ENCODE measurements around the gene KCNJ9. TPM values are rescaled to one million over a fixed set of nuclear protein-coding genes. Genes with fewer than 3 reads are reported as not detected.
"Not testable (repeated sequence)": the region's sequence is repeated elsewhere in the genome, so short reads cannot be mapped to it uniquely, and the experiment has no call there.

KCNJ9 gene
- total RNA-seq, 1 donor from 2014 or later = not detected

- intact Hi-C loops (cut with micrococcal nuclease) = loop anchor here (1.0 to 5.0 kb wide), 5 partner anchors 91 to 275 kb away; partner anchors contain the start of genes CASQ1 and PEA15
These were observed 19.8 kb downstream of the KCNJ9 start for GRCh38 chr1:160101037-160101716.

DNA sequence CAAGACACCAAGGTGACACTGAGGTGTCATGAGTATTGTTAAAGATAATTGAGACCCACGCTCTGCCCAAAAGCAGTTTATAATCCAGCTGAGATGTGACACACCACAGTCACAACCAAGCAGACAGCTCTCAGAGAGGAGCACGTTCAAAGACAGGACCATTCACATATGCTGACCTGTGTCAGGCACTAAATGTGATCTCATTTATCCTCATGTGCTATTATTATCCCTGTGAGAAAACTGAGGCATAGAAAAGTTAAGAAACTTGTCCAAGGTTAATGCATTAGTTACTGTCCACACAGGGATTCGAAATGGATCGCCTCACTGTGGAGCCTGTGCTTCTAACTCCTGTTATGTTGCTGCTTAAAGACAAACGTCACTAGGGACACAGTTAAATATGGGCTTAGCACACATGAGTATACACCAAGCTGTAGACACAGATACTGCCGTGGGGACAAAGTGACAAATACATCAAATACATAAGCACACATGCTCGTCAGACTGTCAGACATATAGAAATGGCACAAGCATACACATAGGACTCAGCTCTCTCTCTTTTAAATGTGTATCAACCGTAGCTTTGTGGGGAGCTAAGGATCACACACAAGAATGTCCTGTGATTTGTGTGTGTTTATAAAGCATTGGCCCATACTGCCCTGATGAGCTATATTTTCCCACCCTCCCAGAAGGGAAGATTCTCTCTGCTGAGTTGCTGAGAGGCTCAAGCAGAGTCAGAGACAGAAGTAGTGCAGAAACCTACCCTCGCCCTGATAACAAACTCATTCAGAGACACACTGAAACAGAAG is 20.6 kb downstream of the KCNJ9 start:
- intact Hi-C loops (cut with micrococcal nuclease) = loop anchor here (1.0 to 5.0 kb wide), 5 partner anchors 90 to 274 kb away; partner anchors contain the start of genes CASQ1 and PEA15

DNA sequence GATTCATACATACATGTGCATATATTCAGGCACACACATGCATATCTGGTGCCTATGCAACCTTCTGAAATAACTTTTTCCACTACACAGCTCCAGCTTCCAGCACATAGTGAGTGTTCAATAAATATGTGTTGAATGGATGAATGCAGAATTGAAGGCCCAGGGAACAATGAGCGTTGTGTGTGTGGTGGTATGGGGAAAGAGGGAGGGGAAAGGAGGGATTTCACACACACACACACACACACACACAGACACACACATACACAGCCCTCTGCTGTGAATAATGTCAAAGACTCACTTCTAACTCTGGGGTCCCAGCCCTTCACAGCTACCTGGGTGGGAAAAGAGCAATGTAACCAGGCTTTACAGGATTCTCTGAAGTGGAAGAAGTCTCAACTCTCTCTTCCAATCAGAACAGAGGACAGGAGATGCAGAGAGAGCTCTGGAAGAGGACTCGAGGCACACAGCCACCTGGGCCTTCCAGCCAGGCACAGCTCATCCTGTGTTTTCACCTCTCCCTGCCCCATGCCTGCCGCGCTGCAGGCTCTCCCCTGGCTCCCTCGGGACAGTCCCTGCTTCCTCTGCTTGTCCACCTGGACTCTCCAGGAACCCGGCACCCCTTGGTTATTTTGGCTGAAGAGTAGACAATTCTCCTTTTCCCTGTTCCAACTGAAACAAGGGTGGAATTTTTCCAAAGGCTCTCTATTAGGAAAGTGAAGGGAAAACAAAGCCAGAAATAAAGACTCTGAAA is 22.5 kb downstream of the KCNJ9 start:
- intact Hi-C loops (cut with micrococcal nuclease) = loop anchor here (5.0 kb wide), 1 partner anchor 88 kb away; the partner anchor contains the start of gene CASQ1

DNA sequence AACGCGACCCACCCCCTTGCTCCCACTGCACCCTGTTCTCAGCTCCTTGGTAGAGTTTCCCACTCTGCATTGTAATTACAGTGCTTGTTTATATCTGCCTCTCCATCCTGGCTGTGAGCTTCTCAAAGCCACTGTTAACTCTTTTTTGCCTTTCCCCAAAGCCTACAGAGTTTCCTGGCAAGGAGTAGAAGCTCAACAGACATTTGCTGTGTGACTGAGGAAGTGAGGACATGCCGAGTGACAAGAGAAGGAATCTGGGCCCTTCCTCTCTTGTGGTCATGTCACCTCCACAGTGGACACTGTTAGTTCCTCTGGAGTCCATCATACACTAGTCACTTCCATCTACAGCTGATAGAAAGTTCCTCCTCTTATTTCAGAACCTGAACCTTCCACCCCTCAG is 23.1 kb downstream of the KCNJ9 start:
- intact Hi-C loops (cut with micrococcal nuclease) = loop anchor here (5.0 kb wide), 1 partner anchor 88 kb away; the partner anchor contains the start of gene CASQ1

GRCh38 chr1:160105155-160105554 is 23.8 kb downstream of the KCNJ9 start:
- intact Hi-C loops (cut with micrococcal nuclease) = no loop called here

DNA sequence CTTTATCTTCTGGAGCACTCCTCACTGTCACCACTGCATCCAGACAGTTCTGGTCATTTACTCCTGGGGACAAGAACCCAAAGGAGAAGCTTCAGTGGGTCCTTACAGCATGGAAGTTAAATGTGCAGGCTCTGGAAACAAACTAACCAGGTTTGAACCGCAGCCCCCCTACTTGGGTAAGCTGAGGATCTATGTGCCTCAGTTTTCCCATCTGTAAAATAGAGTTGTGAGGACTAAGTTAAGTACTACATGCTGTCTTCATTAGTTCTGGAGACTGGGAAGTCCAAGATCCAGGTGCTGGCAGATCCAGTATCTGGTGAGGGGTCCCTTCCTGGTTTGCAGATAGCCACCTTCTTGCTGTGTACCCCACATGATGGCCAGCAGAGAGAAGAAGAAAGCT is 26.2 kb downstream of the KCNJ9 start:
- intact Hi-C loops (cut with micrococcal nuclease) = no loop called here

DNA sequence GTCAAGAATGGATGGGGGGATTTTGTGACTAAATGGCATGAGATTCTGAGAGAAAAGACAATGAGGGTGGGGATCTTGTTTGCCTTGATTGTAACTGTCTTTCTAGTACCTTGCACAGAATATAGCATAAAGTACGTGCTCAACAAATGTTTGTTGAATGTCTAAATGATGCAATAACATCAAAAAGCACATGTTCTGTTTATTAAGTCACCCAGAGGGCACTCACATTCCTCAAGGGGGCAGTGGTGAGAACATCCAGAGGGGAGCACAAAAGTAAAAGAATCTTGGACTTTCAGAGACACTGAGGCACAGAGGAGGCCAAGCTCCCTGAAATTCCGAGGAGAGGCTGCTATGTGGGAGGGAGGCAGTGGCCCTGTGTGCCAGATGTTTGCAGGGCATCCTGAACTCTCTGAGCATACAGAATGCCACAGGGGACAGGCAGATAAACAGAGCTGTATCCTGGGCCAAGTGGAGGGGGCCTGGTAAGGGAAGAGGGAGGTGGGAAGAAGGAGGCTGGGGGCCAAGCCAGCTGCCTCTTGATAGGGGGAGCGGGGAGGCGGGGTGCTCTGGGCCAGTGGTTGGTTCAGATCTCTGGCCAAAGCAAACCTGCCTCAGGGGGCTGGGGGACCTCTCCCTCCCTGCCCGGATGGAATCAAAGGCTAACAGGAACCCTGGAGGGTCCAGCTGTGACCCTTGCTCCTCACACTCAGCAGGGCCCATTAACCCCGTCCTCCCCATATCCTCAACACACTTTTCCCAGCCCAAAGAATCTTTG is 27.7 kb downstream of the KCNJ9 start:
- intact Hi-C loops (cut with micrococcal nuclease) = loop anchor here (1.0 kb wide), 1 partner anchor 143 kb away; no protein-coding TSS in a partner anchor

DNA sequence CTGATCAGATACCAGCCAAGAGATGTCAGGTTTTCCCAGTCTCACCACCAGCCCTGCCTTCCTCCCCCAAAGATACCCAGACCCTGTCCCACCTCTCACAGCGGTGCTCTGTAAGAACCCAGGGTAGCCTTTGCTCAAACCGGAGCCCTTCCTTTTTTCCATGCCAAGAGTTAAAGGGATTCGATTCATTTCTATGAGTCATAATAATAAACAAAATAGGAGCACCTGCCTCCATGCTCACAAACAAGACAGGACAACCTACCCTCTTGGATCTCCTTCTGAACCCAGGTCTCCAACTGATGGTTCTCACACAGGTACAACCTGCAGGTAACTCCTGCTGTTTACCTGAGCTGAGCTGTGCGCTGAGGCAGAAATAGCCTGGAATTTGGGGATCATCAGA is 28.3 kb downstream of the KCNJ9 start:
- intact Hi-C loops (cut with micrococcal nuclease) = loop anchor here (1.0 kb wide), 1 partner anchor 143 kb away; no protein-coding TSS in a partner anchor

GRCh38 chr1:160111462-160111861 is 30.1 kb downstream of the KCNJ9 start:
- intact Hi-C loops (cut with micrococcal nuclease) = not testable (repeated sequence)

DNA sequence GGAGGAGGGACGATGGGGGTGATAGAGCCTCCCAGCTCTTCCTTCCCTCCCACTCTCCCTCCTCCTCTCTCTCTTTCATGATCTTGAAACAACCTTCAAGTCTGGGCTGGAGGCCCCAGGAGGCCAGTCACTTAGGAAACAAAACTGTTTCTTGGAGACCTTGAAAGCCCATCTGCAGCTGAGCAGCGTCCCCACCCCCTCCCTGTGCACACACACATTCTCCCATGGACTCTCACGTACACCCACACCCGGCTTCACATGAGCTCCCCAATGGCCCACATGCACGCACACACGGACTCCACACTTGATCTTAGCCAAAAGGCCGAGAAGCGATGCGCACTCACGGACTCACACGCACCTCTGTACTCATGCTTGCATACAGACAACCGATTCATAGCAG is 31.0 kb downstream of the KCNJ9 start:
- intact Hi-C loops (cut with micrococcal nuclease) = no loop called here

DNA sequence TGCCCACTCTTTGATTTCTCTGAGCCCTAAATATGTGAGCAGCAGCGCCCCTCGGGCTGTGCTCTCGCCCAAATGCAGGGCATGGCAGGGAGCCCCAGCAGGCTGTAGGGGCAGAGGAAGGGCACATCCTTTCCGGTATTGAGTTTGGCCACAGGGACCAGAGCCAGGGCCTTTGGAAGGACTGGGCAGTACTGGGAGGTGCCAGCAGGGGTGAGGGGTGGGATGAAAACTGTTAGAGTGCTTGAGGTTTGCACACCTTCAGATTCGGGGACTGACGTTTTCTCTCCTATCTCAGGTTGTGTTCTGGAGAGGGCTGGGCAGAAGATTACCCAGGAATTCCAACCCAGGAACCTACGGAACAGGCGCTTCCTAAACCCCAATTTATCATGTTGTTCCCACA is 32.1 kb downstream of the KCNJ9 start:
- intact Hi-C loops (cut with micrococcal nuclease) = no loop called here

GRCh38 chr1:160114085-160114484 is 32.7 kb downstream of the KCNJ9 start:
- intact Hi-C loops (cut with micrococcal nuclease) = no loop called here

- intact Hi-C loops (cut with micrococcal nuclease) = no loop called here
These were observed 34.4 kb downstream of the KCNJ9 start, which contains the start of gene ATP1A2 for GRCh38 chr1:160115545-160116282. TSS of gene ATP1A2 (plus strand) at chr1:160115759. CDS start at chr1:160115862, 103 bp downstream.

DNA sequence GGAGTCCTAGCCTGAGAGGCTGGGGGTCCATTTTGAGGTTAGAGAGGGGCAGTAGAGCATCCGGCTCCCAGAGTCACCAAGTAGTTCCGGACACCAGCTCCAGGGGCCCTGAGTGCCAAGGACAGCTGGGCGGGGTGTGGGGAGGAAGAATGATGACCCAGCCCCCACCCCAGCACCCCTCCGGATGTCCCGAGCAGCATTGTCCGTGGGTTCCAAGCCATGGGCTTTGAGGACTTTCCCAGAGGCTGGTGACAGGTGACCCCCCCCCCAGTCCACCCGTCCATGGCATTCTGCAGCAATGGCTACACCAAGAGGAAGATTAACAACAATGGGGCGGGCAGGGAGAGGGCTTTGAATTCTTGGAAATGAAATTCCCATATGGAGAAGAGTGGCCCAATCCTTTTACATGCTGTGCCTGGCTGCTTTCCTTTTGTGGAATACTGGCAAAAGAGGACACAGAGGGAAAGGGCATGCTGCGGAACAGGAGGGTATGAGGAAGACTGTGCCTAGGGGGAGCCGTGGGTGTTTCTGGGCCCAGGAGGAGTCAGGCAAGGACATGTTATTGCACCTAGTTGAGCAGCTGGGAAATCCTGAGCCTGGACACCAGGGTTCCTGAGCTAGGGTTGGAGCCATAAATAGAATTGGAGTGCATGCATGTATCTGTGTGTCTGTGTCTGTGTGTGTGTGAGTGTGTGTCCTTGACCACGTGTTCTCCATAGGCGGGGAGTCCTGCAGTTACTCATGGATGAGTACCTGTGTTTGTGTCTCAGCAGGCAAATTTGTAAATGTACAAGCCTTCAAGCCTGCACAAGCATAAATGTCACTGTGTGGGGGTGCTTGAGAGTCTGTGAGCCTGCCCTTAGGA is 35.2 kb downstream of the KCNJ9 start:
- intact Hi-C loops (cut with micrococcal nuclease) = no loop called here

DNA sequence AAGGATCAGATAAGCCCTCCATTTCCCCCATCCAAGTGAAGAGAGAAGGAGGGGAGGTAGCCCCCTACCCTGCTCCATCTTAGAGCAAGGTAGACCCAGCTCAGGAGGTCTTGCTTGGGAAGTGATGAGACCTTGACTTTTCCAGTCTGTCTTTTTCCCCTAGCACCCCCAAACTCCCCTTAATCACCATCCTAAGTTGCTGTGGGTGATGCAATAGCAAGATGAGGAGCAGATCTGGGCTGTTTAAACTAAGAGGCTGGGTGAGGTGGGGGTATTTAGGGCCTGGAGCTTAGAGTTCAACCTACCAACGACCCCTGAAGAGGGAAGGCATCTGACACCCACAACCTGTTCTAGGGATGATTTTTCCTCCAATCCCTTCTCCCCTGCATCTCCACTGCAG is 36.0 kb downstream of the KCNJ9 start:
- intact Hi-C loops (cut with micrococcal nuclease) = no loop called here

GRCh38 chr1:160117709-160118183 is 36.4 kb downstream of the KCNJ9 start:
- intact Hi-C loops (cut with micrococcal nuclease) = no loop called here

DNA sequence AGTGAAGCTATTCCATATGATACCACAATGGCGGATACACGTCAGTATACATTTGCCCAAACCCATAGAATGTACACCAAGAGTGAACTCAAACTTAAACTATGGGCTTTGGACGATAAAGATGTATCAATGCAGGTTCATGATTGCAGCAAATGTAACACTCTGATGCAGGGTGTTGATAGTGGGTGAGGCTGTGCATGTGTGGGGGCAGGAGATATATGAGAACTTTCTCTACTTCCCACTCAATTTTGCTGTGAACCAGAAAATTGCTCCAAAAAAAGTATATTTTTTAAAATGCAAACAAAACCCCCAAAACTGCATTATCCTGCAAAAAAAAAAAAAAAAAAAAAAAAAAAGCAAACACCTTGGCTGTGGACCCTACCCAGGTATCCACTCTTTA is 37.6 kb downstream of the KCNJ9 start:
- intact Hi-C loops (cut with micrococcal nuclease) = no loop called here

GRCh38 chr1:160120797-160121196 is 39.5 kb downstream of the KCNJ9 start:
- intact Hi-C loops (cut with micrococcal nuclease) = no loop called here

GRCh38 chr1:160121388-160121787 is 40.0 kb downstream of the KCNJ9 start:
- intact Hi-C loops (cut with micrococcal nuclease) = no loop called here
